Prostate gland (tissue), 2 donors: ENCODE results near the gene RNU5D-1. TPM values are rescaled to one million over a fixed set of nuclear protein-coding genes. Genes with fewer than 3 reads are reported as not detected.
"Not testable (repeated sequence)": the region's sequence is repeated elsewhere in the genome, so short reads cannot be mapped to it uniquely, and the experiment has no call there.

Experiments used
- DNase-seq: peaks from one replicate; pipeline ENCODE4 v3.0.0-alpha.2; 2019; ENCODE audit warnings: low spot score
- H3K27ac ChIP-seq, 2 donors: fragments of 200-600 bp; sonication (generic); 2 replicates each; pipeline ENCODE4 v1.5.1; 2017 to 2019
- H3K27me3 ChIP-seq: fragments of 200-600 bp; sonication (generic); replicated peaks from 2 replicates; pipeline ENCODE4 v1.5.1; 2019; ENCODE audit not compliant: insufficient read depth
- H3K36me3 ChIP-seq, 2 donors: fragments of 200-600 bp; sonication (generic); 1 replicate in 1 of 2; 2 replicates in 1 of 2; pipeline versions ENCODE4 v1.5.1 to v1.8.1; 2017 to 2019
- H3K4me1 ChIP-seq: fragments of 200-600 bp; sonication (generic); replicated peaks from 2 replicates; pipeline ENCODE4 v1.5.1; 2019
- H3K4me3 ChIP-seq, 2 donors: fragments of 200-600 bp; sonication (generic); 2 replicates each; pipeline ENCODE4 v1.5.1; 2017 to 2019
- H3K9me3 ChIP-seq: fragments of 200-600 bp; sonication (generic); 2 replicates; pipeline ENCODE4 v1.5.1; 2017
- POLR2A ChIP-seq: fragments of 450-650 bp; IDR thresholded peaks from one replicate; pipeline ENCODE4 v1.6.1; 2016; ENCODE audit warnings: antibody characterized with exemption, mild to moderate bottlenecking
- POLR2AphosphoS5 ChIP-seq: sonication (generic); formaldehyde crosslinking; IDR thresholded peaks from one replicate; pipeline ENCODE4 v1.6.1; 2017; ENCODE audit warnings: antibody characterized with exemption
- WGBS: methylation state at CpG from one replicate; pipeline ENCODE4 v1.1.5; 2018; 5-methylcytosine and 5-hydroxymethylcytosine counted together
- intact Hi-C: fragments of 100-400 bp; cut with DNase I; formaldehyde crosslinking; loops from one replicate; pipeline ENCODE4 v1.14.2; 2022
- total RNA-seq, 2 donors: library from RNA; depleted of rRNA; stranded (reverse); fragments of >200 nt; gene quantifications; one replicate each; pipeline ENCODE4 v1.1.0, GENCODE V29; 2016
- TF ChIP-seq, protein P1 (sequence below), 4 experiments: fragments of 200-600 bp in 2 of 4; fragments of 450-650 bp in 2 of 4; sonication (generic) in 2 of 4; IDR thresholded peaks; 1 replicate in 3 of 4; 2 replicates in 1 of 4; pipeline ENCODE4 v1.5.1; 2016 to 2019; ENCODE audit warnings: antibody characterized with exemption in 4 of 4, mild to moderate bottlenecking in 2 of 4, moderate library complexity in 2 of 4

The RNU5D-1 gene
- total RNA-seq, 2 donors from 2014 or later, result not detected

DNA sequence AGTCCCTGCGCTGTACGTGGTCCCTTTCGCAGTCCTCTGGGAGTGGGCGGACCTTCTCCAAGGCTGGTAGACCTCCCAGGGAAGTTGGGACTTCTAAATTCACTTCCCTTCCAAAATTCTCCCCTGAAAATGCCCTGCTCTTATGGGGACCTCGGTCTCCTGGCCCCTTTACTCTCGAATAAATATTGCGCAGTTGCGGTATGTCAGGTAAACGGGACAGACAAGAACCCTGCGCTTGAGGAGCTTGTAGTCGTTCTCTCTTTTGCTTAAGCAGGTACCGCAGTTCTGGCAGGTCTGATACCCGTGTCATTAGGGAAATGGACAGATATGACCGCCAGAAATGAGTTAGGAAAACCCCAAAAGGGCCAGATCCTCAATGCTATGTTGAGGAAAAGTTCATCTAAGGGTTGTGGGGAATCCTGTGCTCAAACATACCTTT is 9.2 kb upstream of the RNU5D-1 start:
- TF ChIP-seq POLR2AphosphoS5 (no peak), POLR2A (no peak)
- TF ChIP-seq, protein P1, sequence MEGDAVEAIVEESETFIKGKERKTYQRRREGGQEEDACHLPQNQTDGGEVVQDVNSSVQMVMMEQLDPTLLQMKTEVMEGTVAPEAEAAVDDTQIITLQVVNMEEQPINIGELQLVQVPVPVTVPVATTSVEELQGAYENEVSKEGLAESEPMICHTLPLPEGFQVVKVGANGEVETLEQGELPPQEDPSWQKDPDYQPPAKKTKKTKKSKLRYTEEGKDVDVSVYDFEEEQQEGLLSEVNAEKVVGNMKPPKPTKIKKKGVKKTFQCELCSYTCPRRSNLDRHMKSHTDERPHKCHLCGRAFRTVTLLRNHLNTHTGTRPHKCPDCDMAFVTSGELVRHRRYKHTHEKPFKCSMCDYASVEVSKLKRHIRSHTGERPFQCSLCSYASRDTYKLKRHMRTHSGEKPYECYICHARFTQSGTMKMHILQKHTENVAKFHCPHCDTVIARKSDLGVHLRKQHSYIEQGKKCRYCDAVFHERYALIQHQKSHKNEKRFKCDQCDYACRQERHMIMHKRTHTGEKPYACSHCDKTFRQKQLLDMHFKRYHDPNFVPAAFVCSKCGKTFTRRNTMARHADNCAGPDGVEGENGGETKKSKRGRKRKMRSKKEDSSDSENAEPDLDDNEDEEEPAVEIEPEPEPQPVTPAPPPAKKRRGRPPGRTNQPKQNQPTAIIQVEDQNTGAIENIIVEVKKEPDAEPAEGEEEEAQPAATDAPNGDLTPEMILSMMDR (IDR thresholded peaks at IDR 0.05), result no peak
- H3K27me3 ChIP-seq, result no peaks in the 10 kb centered on the region
- no peaks in the 10 kb centered on the region for H3K4me1 ChIP-seq
- intact Hi-C loops, result no loop called here
- 1% methylated on average over 14 of the region's 14 CpGs for WGBS
- H3K4me3 ChIP-seq, result peak overlapping the region; percentile 41 to 43
- H3K36me3 ChIP-seq, result no peaks in the 10 kb centered on the region
- H3K27ac ChIP-seq, result no peak overlapping the region
- H3K9me3 ChIP-seq, result no peaks in the 10 kb centered on the region
- DNase-seq, result no peak

DNA sequence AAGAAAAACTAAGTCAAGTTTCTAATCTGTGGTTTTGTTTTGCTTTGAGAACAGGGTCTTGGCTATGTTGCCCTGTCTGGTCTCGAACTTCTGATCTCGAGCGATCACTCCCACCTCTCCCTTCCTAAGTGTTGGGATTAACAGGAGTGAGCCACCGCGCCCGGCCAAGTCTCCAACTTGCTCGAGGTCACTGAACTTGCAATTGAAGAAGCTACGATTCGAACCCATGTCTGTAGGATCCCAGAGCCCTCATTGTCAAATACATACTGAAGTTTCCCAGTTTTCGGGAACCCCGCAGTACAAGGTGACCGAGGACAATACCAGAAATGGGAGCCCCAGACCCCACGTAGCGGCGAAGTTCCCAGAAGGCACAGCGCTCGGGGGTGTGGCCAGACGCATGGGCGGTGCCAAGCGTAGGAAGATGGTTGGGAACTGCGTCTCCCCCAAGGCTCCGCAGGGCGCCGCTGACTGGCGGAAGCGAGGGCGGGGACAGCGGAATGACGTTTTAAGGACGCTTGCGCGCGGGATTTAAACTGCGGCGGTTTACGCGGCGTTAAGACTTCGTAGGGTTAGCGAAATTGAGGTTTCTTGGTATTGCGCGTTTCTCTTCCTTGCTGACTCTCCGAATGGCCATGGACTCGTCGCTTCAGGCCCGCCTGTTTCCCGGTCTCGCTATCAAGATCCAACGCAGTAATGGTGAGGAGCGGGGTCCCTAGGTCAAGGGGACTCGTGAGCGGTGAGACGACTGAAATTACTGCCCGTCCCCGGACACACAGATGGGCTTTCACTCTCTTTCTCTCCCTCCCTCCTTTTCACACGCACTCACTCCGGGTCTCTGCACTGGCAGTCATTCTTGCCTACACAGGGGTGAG is 8.6 kb upstream of the RNU5D-1 start, which contains the start of gene KIF2C:
TSS of gene KIF2C (plus strand) at position 531 of the 872 bp plus-strand sequence. CDS start at position 627, 96 bp downstream.
- TF ChIP-seq, protein P1 (IDR thresholded peaks at IDR 0.05), result peak in 1 of 4 experiments; percentile 44
- TF ChIP-seq POLR2A (peak; percentile 58), POLR2AphosphoS5 (peak; percentile 99)
- H3K9me3 ChIP-seq, result no peaks in the 10 kb centered on the region
- under 1% methylated on average over 57 of the region's 57 CpGs for WGBS
- intact Hi-C loops, result loop anchor here (10.0 kb wide), 1 partner anchor 565 kb away; no protein-coding TSS in a partner anchor
- peak within 1 kb of the TSS; percentile 41 to 43 for H3K4me3 ChIP-seq
- H3K27me3 ChIP-seq, result no peaks in the 10 kb centered on the region
- peak within 1 kb of the TSS; percentile 74 to 86 for H3K27ac ChIP-seq
- H3K36me3 ChIP-seq, result no peaks in the 10 kb centered on the region
- DNase-seq, result peak; percentile 92
- no peaks in the 10 kb centered on the region for H3K4me1 ChIP-seq

DNA sequence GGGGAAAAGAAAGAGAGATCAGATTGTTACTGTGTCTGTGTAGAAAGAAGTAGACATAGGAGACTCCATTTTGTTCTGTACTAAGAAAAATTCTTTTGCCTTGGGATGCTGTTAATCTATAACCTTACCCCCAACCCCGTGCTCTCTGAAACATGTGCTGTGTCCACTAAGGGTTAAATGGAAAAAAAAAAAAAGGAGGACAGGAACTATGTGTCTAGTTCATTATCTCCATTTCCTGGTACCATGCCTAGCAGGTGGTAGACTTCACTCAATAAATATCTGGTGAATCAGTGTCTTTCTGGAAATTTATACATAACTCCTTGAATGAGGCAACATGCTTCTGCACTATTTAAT is 8.0 kb upstream of the RNU5D-1 start:
- intact Hi-C loops, result loop anchor here (10.0 kb wide), 1 partner anchor 566 kb away; no protein-coding TSS in a partner anchor
- H3K27me3 ChIP-seq, H3K4me1 ChIP-seq, H3K9me3 ChIP-seq, H3K36me3 ChIP-seq, DNase-seq: not testable (repeated sequence)
- peak overlapping the region; percentile 41 to 43 for H3K4me3 ChIP-seq
- peak overlapping the region; percentile 74 to 86 for H3K27ac ChIP-seq
- WGBS, result 86% methylated on average over 1 of the region's 1 CpG

- TF ChIP-seq, protein P1 (IDR thresholded peaks at IDR 0.05), result no peak
- TF ChIP-seq POLR2A (no peak), POLR2AphosphoS5 (no peak)
Measured at GRCh38 chr1:44735992-44736391, 5.0 kb upstream of the RNU5D-1 start.

GRCh38 chr1:44733784-44734183 is 2.8 kb upstream of the RNU5D-1 start:
- no peaks in the 10 kb centered on the region for H3K27me3 ChIP-seq
- 95% methylated on average over 1 of the region's 1 CpG for WGBS
- no peaks in the 10 kb centered on the region for H3K9me3 ChIP-seq
- no peaks in the 10 kb centered on the region for H3K36me3 ChIP-seq
- H3K4me1 ChIP-seq, result no peaks in the 10 kb centered on the region
- no peak overlapping the region for H3K27ac ChIP-seq
- no peak for DNase-seq
- intact Hi-C loops, result loop anchor here (5.0 to 10.0 kb wide), 2 partner anchors 54 to 571 kb away; partner anchors contain the start of gene BEST4
- H3K4me3 ChIP-seq, result no peak overlapping the region
- TF ChIP-seq POLR2A, result no peak
- TF ChIP-seq, protein P1 (IDR thresholded peaks at IDR 0.05), result no peak
- TF ChIP-seq POLR2AphosphoS5, result no peak

More at GRCh38 chr1:44735992-44736391, 5.0 kb upstream of the RNU5D-1 start:
- intact Hi-C loops, result loop anchor here (10.0 kb wide), 1 partner anchor 569 kb away; no protein-coding TSS in a partner anchor
- 100% methylated on average over 1 of the region's 1 CpG for WGBS
- no peaks in the 10 kb centered on the region for H3K9me3 ChIP-seq
- H3K4me1 ChIP-seq, result no peaks in the 10 kb centered on the region
- H3K27ac ChIP-seq, result no peak overlapping the region
- no peak for DNase-seq
- no peak overlapping the region for H3K4me3 ChIP-seq
- no peaks in the 10 kb centered on the region for H3K36me3 ChIP-seq
- no peaks in the 10 kb centered on the region for H3K27me3 ChIP-seq
